WI38 (cell line): Measurements from ENCODE around the gene CACNA1A.

Source experiments
- H3K4me3 ChIP-seq: 2 replicates; pipeline ENCODE4 v1.5.1; 2011; ENCODE audit warnings: low read depth, mild to moderate bottlenecking, control low read depth, low read length
- CTCF ChIP-seq: IDR thresholded peaks from 2 replicates; pipeline ENCODE4 v1.5.1; 2012; ENCODE audit warnings: low read depth, mild to moderate bottlenecking, control low read depth, low read length

CACNA1A gene

GRCh38 chr19:13493516-13494310, 12.6 kb downstream of the CACNA1A start:
- H3K4me3 ChIP-seq, result no peak overlapping the region
- no peak for TF ChIP-seq CTCF

GRCh38 chr19:13492128-13492527, 14.2 kb downstream of the CACNA1A start:
- no peak overlapping the region for H3K4me3 ChIP-seq
- no peak for TF ChIP-seq CTCF

- no peak overlapping the region for H3K4me3 ChIP-seq
- no peak for TF ChIP-seq CTCF
These were observed 18.3 kb downstream of the CACNA1A start for GRCh38 chr19:13487985-13488384.

- no peak for TF ChIP-seq CTCF
- no peak overlapping the region for H3K4me3 ChIP-seq
These were observed 22.1 kb downstream of the CACNA1A start for GRCh38 chr19:13484166-13484565.

GRCh38 chr19:13483215-13483614, 23.1 kb downstream of the CACNA1A start:
- TF ChIP-seq CTCF, result no peak
- H3K4me3 ChIP-seq, result no peak overlapping the region

- no peak overlapping the region for H3K4me3 ChIP-seq
- no peak for TF ChIP-seq CTCF
These were observed 27.7 kb downstream of the CACNA1A start for GRCh38 chr19:13478576-13478975.

- no peak overlapping the region for H3K4me3 ChIP-seq
- no peak for TF ChIP-seq CTCF
These were observed 30.2 kb downstream of the CACNA1A start for GRCh38 chr19:13476071-13476470.
